ENCODE data around the gene GNE. TPM values are rescaled to one million over a fixed set of nuclear protein-coding genes. Genes with fewer than 3 reads are reported as not detected.
"Not testable (repeated sequence)": the region's sequence is repeated elsewhere in the genome, so short reads cannot be mapped to it uniquely, and the experiment has no call there.

Gene GNE
- total RNA-seq, 1 experiment from 2014 or later = 30.0 TPM

- Histone ChIP-seq H3K36me3 (no peaks in the 10 kb centered on the region), H3K4me3 (no peak overlapping the region), H3K4me1 (no peaks in the 10 kb centered on the region), H3K9me3 (replicated peaks) (no peaks in the 10 kb centered on the region), H3K27me3 (no peaks in the 10 kb centered on the region), H3K27ac (no peak overlapping the region)
- DNase-seq = no peak
Measured at GRCh38 chr9:36284226-36284625, 26.0 kb upstream of the GNE start.

- H3K4me3 ChIP-seq = no peak overlapping the region
- H3K27me3 ChIP-seq = no peaks in the 10 kb centered on the region
- no peaks in the 10 kb centered on the region for H3K9me3 ChIP-seq (replicated peaks)
- H3K27ac ChIP-seq = no peak overlapping the region
- no peaks in the 10 kb centered on the region for H3K36me3 ChIP-seq
- peaks cover 2% of the 10 kb centered on the region; the same call in 1 of the 2 replicates for H3K4me1 ChIP-seq
- no peak for DNase-seq
Measured at GRCh38 chr9:36282275-36282674, 24.0 kb upstream of the GNE start.

GRCh38 chr9:36280989-36281388, 22.7 kb upstream of the GNE start:
- Histone ChIP-seq H3K4me3 (no peak overlapping the region), H3K27ac (no peak overlapping the region), H3K9me3 (replicated peaks) (no peaks in the 10 kb centered on the region), H3K4me1 (peaks cover 3% of the 10 kb centered on the region; the same call in 1 of the 2 replicates), H3K27me3 (no peaks in the 10 kb centered on the region), H3K36me3 (no peaks in the 10 kb centered on the region)
- no peak for DNase-seq

GRCh38 chr9:36278243-36278642, 20.0 kb upstream of the GNE start:
- Histone ChIP-seq H3K27ac (no peak overlapping the region), H3K27me3 (no peaks in the 10 kb centered on the region), H3K4me1 (peaks cover 3% of the 10 kb centered on the region; the same call in 1 of the 2 replicates), H3K36me3 (no peaks in the 10 kb centered on the region), H3K4me3 (no peak overlapping the region), H3K9me3 (replicated peaks) (no peaks in the 10 kb centered on the region)
- DNase-seq = no peak

- H3K36me3 ChIP-seq = no peaks in the 10 kb centered on the region
- DNase-seq = peak; percentile 83 to 93
- peak overlapping the region; percentile 63 for H3K4me3 ChIP-seq
- no peaks in the 10 kb centered on the region for H3K9me3 ChIP-seq (replicated peaks)
- peaks cover 3% of the 10 kb centered on the region; the same call in 1 of the 2 replicates for H3K4me1 ChIP-seq
- H3K27me3 ChIP-seq = no peaks in the 10 kb centered on the region
- peak overlapping the region; percentile 77 for H3K27ac ChIP-seq
Measured at GRCh38 chr9:36276781-36277181, 18.5 kb upstream of the GNE start.

- DNase-seq = no peak
- no peaks in the 10 kb centered on the region for H3K9me3 ChIP-seq (replicated peaks)
- peak overlapping the region; percentile 63 for H3K4me3 ChIP-seq
- no peaks in the 10 kb centered on the region for H3K27me3 ChIP-seq
- peaks cover 3% of the 10 kb centered on the region; the same call in 1 of the 2 replicates for H3K4me1 ChIP-seq
- H3K36me3 ChIP-seq = no peaks in the 10 kb centered on the region
- peak overlapping the region; percentile 77 for H3K27ac ChIP-seq
Measured at GRCh38 chr9:36276254-36276653, 18.0 kb upstream of the GNE start.

- no peaks in the 10 kb centered on the region for H3K36me3 ChIP-seq
- H3K27ac ChIP-seq = no peak overlapping the region
- no peaks in the 10 kb centered on the region for H3K27me3 ChIP-seq
Measured at GRCh38 chr9:36275060-36275459, 16.8 kb upstream of the GNE start.

GRCh38 chr9:36273354-36273753, 15.1 kb upstream of the GNE start:
- H3K27me3 ChIP-seq; DNase-seq; H3K27ac ChIP-seq; H3K4me1 ChIP-seq; H3K9me3 ChIP-seq (replicated peaks); H3K4me3 ChIP-seq; H3K36me3 ChIP-seq: not testable (repeated sequence)

More at GRCh38 chr9:36275060-36275459, 16.8 kb upstream of the GNE start:
- no peaks in the 10 kb centered on the region for H3K9me3 ChIP-seq (replicated peaks)
- H3K4me3 ChIP-seq = no peak overlapping the region
- H3K4me1 ChIP-seq = peaks cover 3% of the 10 kb centered on the region; the same call in 1 of the 2 replicates
- no peak for DNase-seq

- no peak for DNase-seq
- Histone ChIP-seq H3K27ac (no peak overlapping the region), H3K4me3 (no peak overlapping the region), H3K9me3 (replicated peaks) (no peaks in the 10 kb centered on the region), H3K27me3 (no peaks in the 10 kb centered on the region), H3K4me1 (no peaks in the 10 kb centered on the region), H3K36me3 (no peaks in the 10 kb centered on the region)
Measured at GRCh38 chr9:36268007-36268427, 9.8 kb upstream of the GNE start.

GRCh38 chr9:36264896-36265295, 6.6 kb upstream of the GNE start:
- no peak for DNase-seq
- Histone ChIP-seq H3K27ac (no peak overlapping the region), H3K36me3 (no peaks in the 10 kb centered on the region), H3K4me3 (no peak overlapping the region), H3K4me1 (no peaks in the 10 kb centered on the region), H3K27me3 (no peaks in the 10 kb centered on the region), H3K9me3 (replicated peaks) (no peaks in the 10 kb centered on the region)

- Histone ChIP-seq H3K4me1 (no peaks in the 10 kb centered on the region), H3K4me3 (no peak overlapping the region), H3K9me3 (replicated peaks) (no peaks in the 10 kb centered on the region), H3K27me3 (no peaks in the 10 kb centered on the region), H3K36me3 (no peaks in the 10 kb centered on the region), H3K27ac (no peak overlapping the region)
- peak in 1 of 2 experiments; percentile 8 for DNase-seq
Measured at GRCh38 chr9:36263683-36264082, 5.4 kb upstream of the GNE start.

- H3K9me3 ChIP-seq (replicated peaks) = no peaks in the 10 kb centered on the region
- H3K4me3 ChIP-seq = peak overlapping the region; percentile 64
- no peaks in the 10 kb centered on the region for H3K27me3 ChIP-seq
- no peaks in the 10 kb centered on the region for H3K4me1 ChIP-seq
- DNase-seq = no peak
- H3K36me3 ChIP-seq = no peaks in the 10 kb centered on the region
- peak overlapping the region; percentile 75 for H3K27ac ChIP-seq
Measured at GRCh38 chr9:36258996-36259533, 817 bp upstream of the GNE start.

GRCh38 chr9:36251428-36251827, 6.8 kb downstream of the GNE start:
- DNase-seq = no peak
- Histone ChIP-seq H3K27me3 (no peaks in the 10 kb centered on the region), H3K4me3 (no peak overlapping the region), H3K27ac (no peak overlapping the region), H3K9me3 (replicated peaks) (no peaks in the 10 kb centered on the region), H3K4me1 (no peaks in the 10 kb centered on the region), H3K36me3 (peaks cover 3% of the 10 kb centered on the region; the same call in 1 of the 2 replicates)

GRCh38 chr9:36250079-36250478, 8.2 kb downstream of the GNE start:
- H3K4me1 ChIP-seq = no peaks in the 10 kb centered on the region
- H3K36me3 ChIP-seq = peaks cover 16% of the 10 kb centered on the region
- DNase-seq = no peak
- H3K27me3 ChIP-seq = no peaks in the 10 kb centered on the region
- H3K27ac ChIP-seq = no peak overlapping the region
- no peak overlapping the region for H3K4me3 ChIP-seq
- no peaks in the 10 kb centered on the region for H3K9me3 ChIP-seq (replicated peaks)

- H3K4me1 ChIP-seq = no peaks in the 10 kb centered on the region
- H3K27me3 ChIP-seq = no peaks in the 10 kb centered on the region
- DNase-seq = no peak
- H3K4me3 ChIP-seq = no peak overlapping the region
- no peaks in the 10 kb centered on the region for H3K9me3 ChIP-seq (replicated peaks)
- H3K36me3 ChIP-seq = peaks cover 19% of the 10 kb centered on the region
- no peak overlapping the region for H3K27ac ChIP-seq
Measured at GRCh38 chr9:36249189-36249588, 9.1 kb downstream of the GNE start.

- H3K9me3 ChIP-seq (replicated peaks); H3K4me3 ChIP-seq; H3K27me3 ChIP-seq; H3K4me1 ChIP-seq; H3K27ac ChIP-seq: not testable (repeated sequence)
- DNase-seq = peak in 1 of 2 experiments; percentile 54
- H3K36me3 ChIP-seq = peaks cover 28% of the 10 kb centered on the region
Measured at GRCh38 chr9:36248061-36248460, 10.2 kb downstream of the GNE start.

Data from SJCRH30 (cell line).